ENCODE measurements around the gene CD99L2. TPM values are rescaled to one million over a fixed set of nuclear protein-coding genes. Genes with fewer than 3 reads are reported as not detected.

Gene CD99L2
- total and polyA plus RNA-seq, 10 of the 15 experiments (the other 5 are each of a cell fraction or from before 2014, with no cell fraction given): 1.1 to 22.9 (median 13.0) TPM

GRCh38 chrX:150770623-150771022, 127.8 kb downstream of the CD99L2 start:
- no peak overlapping the region for H2AFZ ChIP-seq (ENCODE audit: control insufficient read depth, low read depth, low read length)
- no peak overlapping the region for H3K4me2 ChIP-seq (ENCODE audit: control insufficient read depth, insufficient read depth)
- no TSS peak for BruUV-seq (replicated peaks)
- in situ Hi-C loops (cut with MboI): loop anchor here (5.0 to 25.0 kb wide), 2 partner anchors 232 to 917 kb away; partner anchors contain the start of gene PRRG3
- no peaks in the 10 kb centered on the region for H3K27me3 ChIP-seq (replicated peaks in 1 of 2; ENCODE audit: control insufficient read depth in 2 of 2, insufficient read depth in 2 of 2, low read length in 1 of 2)
- H3K79me2 ChIP-seq (ENCODE audit: control insufficient read depth, insufficient read depth, low read length): no peaks in the 10 kb centered on the region
- ChIA-PET RAD21 (ENCODE audit: unreplicated experiment) (interaction anchor here (2.5 kb wide), 1 partner anchor 312 kb away, joined by 43 read pairs; no protein-coding TSS in a partner anchor), POLR2A (no interaction called here), SMC1A (ENCODE audit: uncharacterized antibody, unreplicated experiment) (interaction anchor here (5.1 kb wide), 1 partner anchor 312 kb away, joined by 40 read pairs; no protein-coding TSS in a partner anchor), CTCF (interaction anchor here (1.0 to 8.1 kb wide), 2 partner anchors 17 to 311 kb away, joined by 3 to 95 read pairs; no protein-coding TSS in a partner anchor)
- DNase-seq (ENCODE audit: low read depth, low spot score) (no peak), FAIRE-seq (no peak), ATAC-seq (no peak)
- H3K9me3 ChIP-seq (replicated peaks; ENCODE audit: control insufficient read depth, insufficient read depth, low read length): no peaks in the 10 kb centered on the region
- 84% methylated on average over 17 of the region's 17 CpGs for WGBS (ENCODE audit: insufficient coverage, insufficient replicate concordance, low lambda C conversion rate, missing lambda C conversion rate)
- no peaks in the 10 kb centered on the region; the same call in 1 of the 2 replicates for H4K20me1 ChIP-seq (ENCODE audit: control insufficient read depth, insufficient read depth)
- no peaks in the 10 kb centered on the region for H3K4me1 ChIP-seq (ENCODE audit: control insufficient read depth, insufficient read depth, low read length)
- no peak overlapping the region for H3K27ac ChIP-seq (ENCODE audit: control insufficient read depth, insufficient read depth)
- intact Hi-C loops (cut with micrococcal nuclease; ENCODE audit: unreplicated experiment): loop anchor here (5.0 to 10.0 kb wide), 2 partner anchors 214 to 912 kb away; partner anchors contain the start of gene HMGB3
- no peak for TF ChIP-seq ZNF207 (IDR thresholded peaks at IDR 0.05; ENCODE audit: borderline replicate concordance)
- no peak for TF ChIP-seq RELA (IDR thresholded peaks at IDR 0.05; ENCODE audit: borderline replicate concordance, partially characterized antibody)
- TF ChIP-seq SMAD1 (IDR thresholded peaks at IDR 0.05; ENCODE audit: low read depth, partially characterized antibody): no peak
- TF ChIP-seq EZH2 (IDR thresholded peaks at IDR 0.05; ENCODE audit: borderline replicate concordance, control insufficient read depth, low read depth, low read length): no peak
- H3K4me3 ChIP-seq: no peak overlapping the region
- no peak overlapping the region for H3K9ac ChIP-seq (ENCODE audit: control insufficient read depth, insufficient read depth, low read length)
- no peaks in the 10 kb centered on the region; a peak in 1 of 4 replicates for H3K36me3 ChIP-seq (ENCODE audit: control insufficient read depth in 2 of 2, insufficient read depth in 2 of 2, low read length in 1 of 2)

GRCh38 chrX:150769408-150769807, 129.1 kb downstream of the CD99L2 start:
- no peak for FAIRE-seq
- no peak for TF ChIP-seq POLR2A (IDR thresholded peaks at IDR 0.05; ENCODE audit: low read depth, low read length)
- TF ChIP-seq HDAC2 (IDR thresholded peaks at IDR 0.05): no peak
- SMC1A ChIA-PET (ENCODE audit: uncharacterized antibody, unreplicated experiment): interaction anchor here (5.1 kb wide), 1 partner anchor 313 kb away, joined by 40 read pairs; no protein-coding TSS in a partner anchor

More at GRCh38 chrX:150769408-150769807, 129.1 kb downstream of the CD99L2 start:
- Histone ChIP-seq H3K27ac (ENCODE audit: control insufficient read depth, insufficient read depth) (no peak overlapping the region), H4K20me1 (ENCODE audit: control insufficient read depth, insufficient read depth) (no peaks in the 10 kb centered on the region; the same call in 1 of the 2 replicates), H3K4me2 (ENCODE audit: control insufficient read depth, insufficient read depth) (no peak overlapping the region), H3K36me3 (ENCODE audit: control insufficient read depth in 2 of 2, insufficient read depth in 2 of 2, low read length in 1 of 2) (no peaks in the 10 kb centered on the region; a peak in 2 of 4 replicates), H3K27me3 (replicated peaks in 1 of 2; ENCODE audit: control insufficient read depth in 2 of 2, insufficient read depth in 2 of 2, low read length in 1 of 2) (no peaks in the 10 kb centered on the region), H3K9ac (ENCODE audit: control insufficient read depth, insufficient read depth, low read length) (no peak overlapping the region), H2AFZ (ENCODE audit: control insufficient read depth, low read depth, low read length) (no peak overlapping the region), H3K4me1 (ENCODE audit: control insufficient read depth, insufficient read depth, low read length) (no peaks in the 10 kb centered on the region), H3K79me2 (ENCODE audit: control insufficient read depth, insufficient read depth, low read length) (no peaks in the 10 kb centered on the region), H3K4me3 (no peak overlapping the region), H3K9me3 (replicated peaks; ENCODE audit: control insufficient read depth, insufficient read depth, low read length) (no peaks in the 10 kb centered on the region)
- no TSS peak for BruUV-seq (replicated peaks)
- DNase-seq (ENCODE audit: low read depth, low spot score) (no peak), ATAC-seq (no peak)
- ChIA-PET CTCF (interaction anchor here (0.5 to 8.1 kb wide), 2 partner anchors 17 to 312 kb away, joined by 3 to 95 read pairs; no protein-coding TSS in a partner anchor), RAD21 (ENCODE audit: unreplicated experiment) (interaction anchor here (1.1 kb wide), 1 partner anchor 313 kb away, joined by 4 read pairs; no protein-coding TSS in a partner anchor), POLR2A (no interaction called here)
- intact Hi-C loops (cut with micrococcal nuclease; ENCODE audit: unreplicated experiment): no loop called here
- WGBS (ENCODE audit: insufficient coverage, insufficient replicate concordance, low lambda C conversion rate, missing lambda C conversion rate): 63% methylated on average over 13 of the region's 13 CpGs
- in situ Hi-C loops (cut with MboI): loop anchor here (25.0 kb wide), 1 partner anchor 918 kb away; the partner anchor contains the start of gene PRRG3

Data from GM12878 (cell line).